Stimulated activated naive CD4-positive, alpha-beta T cell treated with Interleukin-2 at 50 U/mL for 16 hours (primary cell): ENCODE data around the gene GABBR2.

Experiments used
- DNase-seq: peaks from one replicate; lab custom pipeline; 2025; lab: John Stamatoyannopoulos, UW

GABBR2 gene

GRCh38 chr9:98438666-98439065 is 270.1 kb downstream of the GABBR2 start:
- DNase-seq, result no peak

DNA sequence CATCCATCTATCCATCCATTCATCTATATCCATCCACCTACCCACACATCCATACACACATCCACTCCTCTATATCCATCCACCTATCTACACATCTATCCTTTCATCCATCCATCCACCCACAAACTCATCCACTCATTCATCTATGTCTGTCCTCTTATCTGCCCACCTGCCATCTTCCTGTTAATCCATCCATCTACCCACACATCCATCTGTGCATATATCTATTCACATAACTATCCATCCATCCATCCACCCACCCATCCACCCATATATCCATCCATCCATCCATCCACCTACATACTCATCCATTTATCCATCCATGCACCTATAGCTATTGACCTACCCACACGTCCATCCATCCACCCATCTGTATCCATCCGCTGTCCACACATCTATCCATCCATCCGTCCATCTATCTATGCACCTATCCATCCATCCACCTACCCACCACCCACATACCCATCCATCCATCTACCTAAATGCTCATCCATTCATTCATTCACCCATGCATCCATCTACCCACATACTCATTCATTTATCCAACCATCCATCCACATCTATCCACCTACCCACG is 271.2 kb downstream of the GABBR2 start:
- no peak for DNase-seq

DNA sequence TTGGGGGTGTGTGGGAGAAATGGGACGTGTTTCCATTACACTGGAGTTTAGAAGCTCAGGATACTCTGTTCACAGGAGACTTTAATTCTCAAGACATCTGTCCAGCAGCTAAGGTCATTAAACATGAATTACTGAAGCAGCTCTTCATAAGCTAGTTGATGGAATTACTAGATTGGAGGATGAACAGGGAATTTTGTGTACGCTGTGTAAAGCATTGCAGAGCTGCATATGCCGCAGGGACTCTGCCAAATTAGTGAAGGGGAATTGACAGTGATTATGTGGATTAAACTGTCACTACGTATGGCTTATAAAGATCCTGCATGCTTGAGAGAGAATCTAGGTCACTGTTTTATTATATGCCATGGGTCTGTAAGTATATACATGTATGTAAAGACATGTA is 275.8 kb downstream of the GABBR2 start:
- no peak for DNase-seq

DNA sequence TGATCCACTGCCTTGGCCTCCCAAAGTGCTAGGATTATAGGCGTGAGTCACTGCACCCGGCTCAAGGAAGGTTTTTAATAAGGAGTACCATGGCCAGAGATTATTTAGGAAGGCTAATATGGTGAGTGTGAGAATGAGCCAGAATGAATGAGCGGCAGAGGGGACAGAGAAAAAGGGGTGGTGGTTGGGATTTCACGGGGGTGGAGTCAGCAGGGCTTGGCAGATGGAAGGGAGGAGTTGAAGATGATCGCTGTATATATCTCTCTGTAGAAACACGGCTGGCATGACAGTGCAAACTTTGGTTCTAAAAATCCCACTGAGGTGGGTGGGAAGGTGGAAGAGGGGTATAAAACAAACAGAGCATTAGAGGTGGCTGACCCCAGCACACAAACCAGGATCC is 276.6 kb downstream of the GABBR2 start:
- DNase-seq, result no peak

- no peak for DNase-seq
These were observed 278.0 kb downstream of the GABBR2 start for GRCh38 chr9:98430535-98431292.

DNA sequence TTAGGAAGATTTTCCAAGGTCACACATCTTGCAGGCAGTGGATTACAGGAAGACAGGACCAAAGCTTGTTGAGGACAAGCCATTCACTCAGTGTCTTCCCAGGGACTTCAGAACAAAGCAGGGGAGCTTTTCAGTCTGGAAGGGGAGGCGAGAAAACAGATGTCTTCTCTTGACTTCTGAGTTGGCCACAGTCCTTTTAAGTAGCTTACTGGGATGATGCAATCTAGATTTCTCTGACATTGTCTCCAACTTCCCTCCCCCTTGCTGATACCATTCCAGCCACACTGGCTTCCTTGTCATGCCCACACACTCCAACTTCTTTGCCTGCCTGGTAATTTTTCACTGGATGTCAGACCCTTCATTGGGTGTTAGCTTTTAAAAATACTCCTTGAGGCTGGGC is 279.1 kb downstream of the GABBR2 start:
- DNase-seq, result no peak

GRCh38 chr9:98428454-98428853 is 280.3 kb downstream of the GABBR2 start:
- DNase-seq, result no peak

GRCh38 chr9:98427491-98427890 is 281.2 kb downstream of the GABBR2 start:
- no peak for DNase-seq

GRCh38 chr9:98425079-98425478 is 283.7 kb downstream of the GABBR2 start:
- no peak for DNase-seq

DNA sequence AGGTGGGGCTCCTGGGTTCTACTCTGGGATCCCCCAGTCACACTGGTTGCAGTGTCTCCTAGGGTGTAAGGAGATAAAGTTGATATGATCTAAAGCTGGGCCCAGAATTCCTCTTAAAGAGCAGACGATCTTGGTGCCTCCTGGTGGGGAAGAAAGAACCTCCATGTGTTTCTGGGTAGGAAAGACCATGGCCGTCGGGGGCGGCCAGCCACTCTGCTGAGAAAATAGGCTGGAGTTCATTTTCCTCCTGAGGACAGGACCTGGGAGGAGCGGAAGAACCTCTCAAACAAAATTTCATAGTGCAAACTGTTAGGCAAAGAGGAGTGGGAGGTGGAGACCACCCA is 289.5 kb downstream of the GABBR2 start:
- DNase-seq, result no peak

DNA sequence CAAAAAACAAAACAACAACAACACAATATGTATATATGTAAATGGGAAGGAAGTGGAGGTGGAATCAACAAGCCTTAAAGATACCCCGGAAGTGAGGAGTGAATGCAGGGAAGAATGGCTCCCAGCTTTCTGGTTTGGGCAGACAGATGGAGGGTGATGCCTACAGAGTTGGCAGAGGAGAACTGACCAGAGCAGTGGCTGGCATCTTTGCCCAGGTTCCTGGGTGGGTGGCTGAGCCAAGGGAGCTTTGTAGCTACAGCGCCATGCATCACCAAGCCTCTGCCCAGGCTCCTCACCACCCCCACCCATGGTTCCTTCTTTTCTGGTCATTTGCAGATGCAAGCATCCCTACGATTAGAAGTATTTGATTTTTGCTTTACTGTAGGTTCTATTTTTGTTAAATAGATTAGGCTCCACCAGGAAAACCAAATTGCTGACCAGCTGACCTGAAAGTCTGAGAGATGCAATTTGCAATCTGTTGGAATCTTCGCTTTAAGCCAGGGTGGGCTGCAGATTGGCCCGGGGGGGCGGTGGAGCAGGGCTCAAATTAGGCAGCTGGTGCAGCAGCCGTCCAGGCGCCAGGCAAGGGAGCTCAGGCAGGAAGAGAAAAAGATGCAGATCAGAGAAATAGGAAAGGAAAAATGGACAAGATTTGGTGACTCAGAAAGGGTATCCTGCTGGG is 290.0 kb downstream of the GABBR2 start:
- DNase-seq, result no peak

DNA sequence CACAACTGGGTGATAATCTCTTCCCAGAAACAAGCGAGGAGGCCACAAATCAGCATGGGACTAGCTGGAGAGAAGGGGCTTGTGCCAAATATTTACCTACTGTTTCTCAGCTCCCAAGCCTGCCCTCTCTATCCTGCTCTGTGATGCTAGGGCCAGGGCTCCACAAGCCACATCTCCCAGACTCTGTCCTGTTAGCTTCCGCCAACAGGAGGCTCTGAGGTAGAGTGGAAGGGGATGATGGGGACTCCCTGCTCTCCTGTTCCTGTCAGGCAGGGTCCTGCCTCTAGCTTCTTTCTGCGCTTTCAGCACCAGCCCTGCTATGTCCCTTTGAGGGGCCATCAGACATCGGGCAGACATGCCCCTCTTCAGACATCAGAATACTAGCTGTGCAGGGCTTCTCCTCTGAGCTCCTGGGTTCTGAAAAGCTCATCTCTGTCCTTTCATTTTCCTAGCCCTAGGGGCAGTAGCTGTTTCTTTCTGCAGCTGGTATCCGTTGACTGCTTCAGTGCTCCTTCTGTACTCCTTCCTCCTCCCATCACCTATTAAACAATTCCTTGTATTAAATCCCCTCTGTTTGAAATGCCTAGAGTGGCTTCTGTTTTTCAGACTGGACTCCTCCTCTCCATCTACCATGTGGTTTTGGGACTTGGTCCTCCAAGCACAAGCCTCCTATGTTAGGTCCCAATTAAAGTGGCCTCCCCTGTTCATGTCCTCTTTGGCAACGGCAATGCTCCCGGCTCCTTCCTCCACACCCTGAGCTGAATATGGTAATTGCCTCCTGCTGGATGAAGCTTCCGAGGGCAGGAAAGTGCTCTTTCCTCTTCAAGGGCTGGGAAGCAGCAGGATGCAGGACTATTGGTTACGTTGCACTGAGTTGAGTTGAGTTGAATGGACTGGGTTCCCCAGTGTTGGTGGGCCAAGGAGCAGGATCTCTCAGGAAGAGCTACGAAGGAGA is 292.2 kb downstream of the GABBR2 start:
- no peak for DNase-seq

DNA sequence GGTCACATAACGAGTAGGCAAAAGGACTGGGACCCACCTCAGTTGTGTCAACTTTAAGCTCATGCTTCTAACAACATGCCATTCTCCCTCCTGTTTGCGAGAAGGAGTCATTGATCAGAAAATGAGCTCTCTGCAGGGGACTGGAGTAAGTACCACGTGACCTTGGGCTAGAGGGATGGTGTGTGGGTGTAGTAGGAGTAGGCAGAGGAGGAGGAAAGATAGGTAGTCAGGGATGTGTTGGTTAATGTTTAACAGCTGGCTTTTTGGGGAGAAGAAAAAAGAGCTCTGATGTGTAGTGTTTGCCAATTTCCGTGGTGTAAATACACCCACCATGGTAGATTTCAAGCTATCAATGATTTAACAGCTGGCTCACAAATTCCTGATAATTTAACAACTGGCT is 293.0 kb downstream of the GABBR2 start:
- no peak for DNase-seq

- DNase-seq, result no peak
These were observed 295.7 kb downstream of the GABBR2 start for GRCh38 chr9:98413084-98413483.

GRCh38 chr9:98412101-98412842 is 296.5 kb downstream of the GABBR2 start:
- no peak for DNase-seq

- no peak for DNase-seq
These were observed 298.5 kb downstream of the GABBR2 start for GRCh38 chr9:98410185-98410697.

DNA sequence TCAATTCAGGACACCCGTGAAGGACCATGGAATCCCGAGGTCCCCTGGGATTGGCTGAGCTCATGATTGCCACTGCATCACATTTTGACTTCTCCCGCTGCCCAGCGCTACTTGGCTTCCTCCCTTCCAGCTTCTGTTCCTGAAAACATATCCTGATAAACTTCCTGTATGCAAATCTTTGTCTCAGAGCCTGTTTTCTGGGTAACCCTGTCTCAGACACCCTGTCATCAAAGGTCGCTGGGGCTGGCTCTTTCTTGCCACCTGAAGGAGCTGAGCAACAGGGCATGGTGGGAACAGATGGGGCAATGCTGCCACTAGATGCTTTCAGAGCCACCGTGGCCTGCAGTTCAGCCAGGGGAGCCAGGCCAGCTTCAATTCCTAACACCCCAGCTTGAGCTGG is 299.0 kb downstream of the GABBR2 start:
- no peak for DNase-seq

GRCh38 chr9:98406469-98406868 is 302.3 kb downstream of the GABBR2 start:
- DNase-seq, result no peak

GRCh38 chr9:98404237-98404636 is 304.5 kb downstream of the GABBR2 start:
- no peak for DNase-seq

GRCh38 chr9:98403715-98404114 is 305.0 kb downstream of the GABBR2 start:
- DNase-seq, result no peak
